IPS-20b (cell line): ENCODE data around the gene FRAS1.

Source experiments
- H3K27ac ChIP-seq: one replicate; pipeline ENCODE4 v1.5.1; 2013; ENCODE audit warnings: low read length
- H3K27me3 ChIP-seq: 2 replicates; pipeline ENCODE4 v1.6.1; 2013; ENCODE audit warnings: mild to moderate bottlenecking, low read length, inconsistent platforms; ENCODE audit not compliant: insufficient read depth
- H3K36me3 ChIP-seq: 2 replicates; pipeline ENCODE4 v1.6.1; 2013; ENCODE audit warnings: low read depth, mild to moderate bottlenecking, inconsistent platforms, low read length, moderate library complexity; ENCODE audit not compliant: insufficient read depth
- H3K4me1 ChIP-seq: 2 replicates; pipeline ENCODE4 v1.6.1; 2013; ENCODE audit warnings: mild to moderate bottlenecking, control low read depth, inconsistent platforms, low read length, moderate library complexity; ENCODE audit not compliant: insufficient read depth
- H3K4me3 ChIP-seq: 2 replicates; pipeline ENCODE4 v1.5.1; 2013; ENCODE audit warnings: mild to moderate bottlenecking, low read length, inconsistent platforms
- H3K9ac ChIP-seq: 2 replicates; pipeline ENCODE4 v1.6.1; 2013; ENCODE audit warnings: low read depth, mild to moderate bottlenecking, inconsistent platforms, low read length, moderate library complexity
- H3K9me3 ChIP-seq: 2 replicates; pipeline ENCODE4 v1.6.1; 2013; ENCODE audit warnings: mild to moderate bottlenecking, low read depth, low read length, inconsistent platforms; ENCODE audit not compliant: insufficient read depth

Gene FRAS1

DNA sequence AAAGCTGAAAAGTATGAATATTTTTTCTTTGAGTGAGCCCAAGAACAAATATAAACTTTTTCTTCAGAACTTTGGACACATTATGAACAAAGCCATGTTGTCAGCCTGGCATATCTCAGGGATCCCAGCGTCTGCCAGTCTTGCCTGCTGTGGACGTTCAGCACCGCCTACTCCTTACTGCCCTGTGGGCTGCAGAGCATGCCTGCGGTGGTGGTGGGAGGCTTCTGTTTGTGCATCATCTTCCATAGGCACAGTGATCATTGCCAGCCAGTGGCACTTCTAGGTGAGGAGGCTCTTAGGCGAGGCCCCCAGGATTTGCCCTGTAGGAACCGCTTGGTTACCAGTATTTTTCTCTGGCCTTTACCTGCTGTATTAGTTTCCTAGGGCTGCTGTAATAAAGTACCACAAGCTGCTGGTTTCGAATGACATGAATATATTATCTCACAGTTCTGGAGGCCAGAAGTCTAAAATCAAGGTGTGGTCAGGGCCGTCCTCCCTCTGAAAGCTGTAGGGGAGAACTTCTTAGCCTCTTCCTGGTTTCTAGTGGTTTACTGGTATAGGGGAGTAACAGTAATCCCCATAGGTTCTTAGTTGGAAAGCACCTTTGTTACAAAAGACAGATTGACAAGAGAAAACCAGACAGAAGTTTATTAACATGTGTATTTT lies 509.8 kb downstream of the FRAS1 start:
- H3K4me3 ChIP-seq, result no peak overlapping the region
- H3K27ac ChIP-seq, result no peak overlapping the region
- no peaks in the 10 kb centered on the region for H3K27me3 ChIP-seq
- no peak overlapping the region for H3K9ac ChIP-seq
- H3K36me3 ChIP-seq, result no peaks in the 10 kb centered on the region
- peaks cover 41% of the 10 kb centered on the region for H3K4me1 ChIP-seq
- no peaks in the 10 kb centered on the region for H3K9me3 ChIP-seq

DNA sequence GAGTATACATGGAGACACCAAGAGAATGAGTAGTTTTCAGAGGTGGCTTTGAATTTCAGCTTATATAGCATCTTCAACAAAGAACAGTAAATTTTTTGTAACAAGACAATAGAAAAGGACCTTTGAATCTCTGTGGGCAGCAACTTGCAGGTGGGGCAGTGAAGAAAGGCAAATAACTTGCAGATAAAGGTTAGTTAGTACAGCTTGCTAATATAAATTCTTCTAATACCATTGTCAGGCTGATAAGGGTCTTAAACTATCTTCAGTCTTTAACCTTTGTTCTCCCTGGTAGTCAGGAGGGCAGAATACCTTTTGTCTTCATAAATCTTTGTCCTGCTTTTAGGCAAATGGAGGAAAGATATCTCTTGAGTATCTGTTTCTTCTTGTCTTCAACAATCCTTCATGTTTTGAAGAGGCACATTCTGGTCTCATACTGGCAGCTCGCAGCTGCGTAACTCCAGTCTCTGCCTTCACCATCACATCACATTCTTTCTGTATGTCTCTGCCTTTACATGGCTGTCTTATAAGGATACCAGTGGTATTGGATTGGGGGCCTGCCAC lies 510.5 kb downstream of the FRAS1 start:
- Histone ChIP-seq H3K9ac (no peak overlapping the region), H3K27me3 (no peaks in the 10 kb centered on the region)

DNA sequence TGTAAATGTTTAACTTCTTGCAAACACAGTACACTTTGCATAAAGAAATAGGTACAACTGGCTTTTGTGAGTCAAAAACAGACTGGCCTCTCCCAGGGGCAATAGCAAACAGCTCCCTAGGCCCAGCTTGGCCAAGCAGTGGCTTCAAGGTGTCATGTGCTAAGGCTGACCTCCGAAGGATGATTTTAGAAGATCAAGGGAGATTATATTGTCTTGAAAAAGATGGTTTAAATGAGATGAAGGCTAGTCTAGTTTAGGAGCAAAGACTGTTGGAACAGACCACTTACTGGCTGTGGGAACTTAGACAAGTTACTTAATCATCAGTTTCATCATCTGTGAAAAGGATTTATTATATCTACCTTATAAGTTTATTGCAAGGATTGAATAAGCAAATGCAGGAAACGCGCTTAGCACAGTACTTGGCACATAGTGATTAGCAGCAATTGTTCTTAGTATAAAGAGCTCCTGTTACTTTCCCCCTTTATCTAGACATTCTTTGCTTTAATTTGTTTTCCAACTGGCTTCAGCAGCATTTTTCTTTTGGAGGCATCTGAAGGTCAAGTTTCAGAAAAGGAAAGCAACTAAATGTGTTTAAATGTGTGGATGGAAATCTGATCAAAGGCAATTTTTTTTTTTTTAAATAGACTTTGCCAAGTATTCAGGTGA lies 511.6 kb downstream of the FRAS1 start:
- peaks cover 32% of the 10 kb centered on the region for H3K4me1 ChIP-seq
- no peaks in the 10 kb centered on the region for H3K27me3 ChIP-seq
- no peak overlapping the region for H3K9ac ChIP-seq
- H3K27ac ChIP-seq, result no peak overlapping the region
- H3K36me3 ChIP-seq, result no peaks in the 10 kb centered on the region
- no peak overlapping the region for H3K4me3 ChIP-seq
- H3K9me3 ChIP-seq, result no peaks in the 10 kb centered on the region

More for the DNA sequence above, 510.5 kb downstream of the FRAS1 start:
- no peak overlapping the region for H3K4me3 ChIP-seq
- no peaks in the 10 kb centered on the region for H3K36me3 ChIP-seq
- H3K27ac ChIP-seq, result no peak overlapping the region
- peaks cover 37% of the 10 kb centered on the region for H3K4me1 ChIP-seq
- no peaks in the 10 kb centered on the region for H3K9me3 ChIP-seq

DNA sequence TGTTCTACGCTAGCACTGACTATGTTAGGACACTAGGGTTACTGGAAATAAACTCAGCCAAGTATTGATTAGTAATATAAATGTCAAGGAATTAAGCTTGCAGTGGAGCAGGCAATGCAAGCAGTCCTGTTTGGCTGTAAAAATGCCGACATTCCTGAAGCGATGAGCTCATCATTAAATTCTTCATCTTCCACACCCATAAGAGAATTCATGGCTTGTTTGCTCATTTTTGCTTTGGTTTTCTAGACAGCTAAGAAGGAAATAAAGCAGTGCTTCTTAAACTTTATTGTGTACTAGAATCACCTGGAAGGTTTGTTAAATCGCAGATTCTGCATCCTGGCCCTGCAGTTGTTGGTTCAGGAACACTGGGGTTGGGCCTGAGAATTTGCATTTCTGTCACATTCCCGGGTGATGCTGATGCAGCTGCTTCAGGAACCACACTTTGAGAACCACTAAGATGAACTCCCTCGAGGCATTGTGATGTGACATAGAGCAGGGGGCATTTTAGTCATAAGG lies 512.2 kb downstream of the FRAS1 start:
- H3K36me3 ChIP-seq, result no peaks in the 10 kb centered on the region
- no peaks in the 10 kb centered on the region for H3K27me3 ChIP-seq
- peaks cover 32% of the 10 kb centered on the region for H3K4me1 ChIP-seq
- H3K4me3 ChIP-seq, result no peak overlapping the region
- H3K27ac ChIP-seq, result no peak overlapping the region
- H3K9me3 ChIP-seq, result no peaks in the 10 kb centered on the region
- H3K9ac ChIP-seq, result no peak overlapping the region

DNA sequence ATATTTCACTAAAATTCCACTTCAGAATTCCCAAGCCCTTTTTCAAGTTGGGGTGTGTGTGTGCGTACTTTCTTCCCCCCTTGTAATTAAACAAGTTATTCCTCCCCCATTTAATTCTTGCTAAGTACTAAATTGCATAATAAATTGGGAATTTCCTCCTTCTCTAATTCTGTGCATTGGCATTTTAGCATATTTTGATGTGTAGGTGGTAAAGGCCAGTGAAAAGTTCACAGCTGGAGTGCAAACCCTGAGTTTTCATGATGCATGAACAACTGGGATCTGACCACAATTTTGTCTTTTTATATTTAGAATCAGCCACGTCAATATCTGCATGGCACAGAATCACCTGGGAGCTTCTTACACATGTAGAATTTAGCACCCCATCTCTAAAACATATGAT lies 513.0 kb downstream of the FRAS1 start:
- H3K4me3 ChIP-seq, result no peak overlapping the region
- no peak overlapping the region for H3K9ac ChIP-seq
- H3K36me3 ChIP-seq, result peaks cover 4% of the 10 kb centered on the region; the same call in 1 of the 2 replicates
- peaks cover 32% of the 10 kb centered on the region for H3K4me1 ChIP-seq
- no peaks in the 10 kb centered on the region for H3K9me3 ChIP-seq
- no peak overlapping the region for H3K27ac ChIP-seq
- H3K27me3 ChIP-seq, result no peaks in the 10 kb centered on the region

DNA sequence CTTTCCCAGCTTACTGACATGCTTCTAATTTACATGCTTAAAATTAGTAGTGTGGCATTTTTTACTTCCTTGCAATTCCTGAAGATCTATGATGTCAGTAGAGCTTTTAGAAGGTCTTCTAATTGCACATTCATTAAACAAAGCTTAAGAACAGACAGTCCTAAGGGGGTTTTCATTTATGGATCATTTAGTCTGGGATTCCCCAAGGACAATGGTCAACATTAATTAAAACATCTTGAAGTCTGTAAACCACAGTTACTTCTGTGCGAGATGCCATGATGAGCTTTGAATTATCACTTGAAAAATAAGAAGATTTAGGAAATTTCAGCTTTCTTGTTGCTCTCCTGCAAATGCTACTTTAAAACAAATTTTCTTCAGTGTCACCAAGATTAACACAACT lies 514.7 kb downstream of the FRAS1 start:
- Histone ChIP-seq H3K4me1 (peaks cover 27% of the 10 kb centered on the region), H3K4me3 (no peak overlapping the region), H3K27ac (no peak overlapping the region), H3K27me3 (no peaks in the 10 kb centered on the region), H3K36me3 (peaks cover 4% of the 10 kb centered on the region; the same call in 1 of the 2 replicates), H3K9ac (no peak overlapping the region), H3K9me3 (no peaks in the 10 kb centered on the region)

DNA sequence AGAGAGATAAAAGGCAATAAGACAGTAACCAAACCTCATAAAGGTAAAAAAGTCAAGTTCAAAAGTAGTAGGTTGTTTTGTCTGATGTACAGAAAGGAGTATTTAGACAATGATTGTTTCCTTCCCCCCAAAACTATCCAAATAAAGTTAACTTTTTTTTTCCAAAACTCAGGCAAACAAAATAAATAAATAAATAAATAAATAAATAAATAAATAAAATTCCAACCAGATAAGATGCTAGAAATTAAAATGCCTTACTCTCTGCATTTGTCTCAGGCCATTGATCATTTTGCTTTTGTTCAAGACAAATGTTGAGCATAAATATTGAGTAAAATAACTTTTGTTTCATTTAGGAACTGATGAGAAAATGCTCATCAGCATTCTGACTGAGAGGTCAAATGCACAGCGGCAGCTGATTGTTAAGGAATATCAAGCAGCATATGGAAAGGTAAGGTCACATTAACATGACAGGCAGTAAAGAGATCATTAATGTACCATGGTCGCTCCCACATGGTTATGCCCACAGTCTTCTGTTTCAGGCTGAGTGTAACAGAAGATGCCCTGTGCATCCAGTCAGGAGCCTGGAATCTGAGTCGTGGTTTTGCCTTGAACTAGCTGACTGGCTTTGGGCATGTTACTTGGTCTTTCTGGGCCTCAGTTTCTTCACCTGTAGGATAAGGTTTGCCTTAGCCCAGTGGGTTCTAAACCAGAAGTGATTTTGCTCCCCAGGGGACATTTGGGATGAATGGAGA lies 521.7 kb downstream of the FRAS1 start:
- no peak overlapping the region for H3K27ac ChIP-seq
- H3K4me3 ChIP-seq, result no peak overlapping the region
- no peaks in the 10 kb centered on the region for H3K4me1 ChIP-seq
- no peaks in the 10 kb centered on the region for H3K9me3 ChIP-seq
- H3K36me3 ChIP-seq, result peaks cover 4% of the 10 kb centered on the region; the same call in 1 of the 2 replicates
- H3K9ac ChIP-seq, result no peak overlapping the region
- no peaks in the 10 kb centered on the region for H3K27me3 ChIP-seq

DNA sequence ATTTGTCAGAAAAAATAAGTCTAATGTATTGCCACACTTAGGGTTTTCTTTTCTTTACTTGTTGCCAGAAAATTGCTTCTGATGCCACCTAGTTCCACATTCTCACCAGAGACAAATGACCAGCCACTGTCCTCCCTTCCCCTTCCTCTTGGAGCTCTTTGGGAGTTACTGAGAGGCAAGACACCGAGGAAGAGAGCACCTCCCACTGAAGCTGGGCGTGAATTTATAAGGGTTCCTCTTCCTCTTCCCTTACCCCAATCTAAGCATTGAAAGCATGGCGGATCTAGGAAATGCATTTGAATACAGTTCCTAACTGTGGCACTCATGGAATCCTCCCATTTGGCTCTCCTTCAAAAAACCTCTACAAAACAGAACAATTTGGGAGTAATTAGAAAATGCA lies 524.5 kb downstream of the FRAS1 start:
- H3K4me1 ChIP-seq, result no peaks in the 10 kb centered on the region
- no peak overlapping the region for H3K4me3 ChIP-seq
- peaks cover 6% of the 10 kb centered on the region for H3K36me3 ChIP-seq
- H3K27me3 ChIP-seq, result no peaks in the 10 kb centered on the region
- no peak overlapping the region for H3K9ac ChIP-seq
- no peaks in the 10 kb centered on the region for H3K9me3 ChIP-seq
- no peak overlapping the region for H3K27ac ChIP-seq

DNA sequence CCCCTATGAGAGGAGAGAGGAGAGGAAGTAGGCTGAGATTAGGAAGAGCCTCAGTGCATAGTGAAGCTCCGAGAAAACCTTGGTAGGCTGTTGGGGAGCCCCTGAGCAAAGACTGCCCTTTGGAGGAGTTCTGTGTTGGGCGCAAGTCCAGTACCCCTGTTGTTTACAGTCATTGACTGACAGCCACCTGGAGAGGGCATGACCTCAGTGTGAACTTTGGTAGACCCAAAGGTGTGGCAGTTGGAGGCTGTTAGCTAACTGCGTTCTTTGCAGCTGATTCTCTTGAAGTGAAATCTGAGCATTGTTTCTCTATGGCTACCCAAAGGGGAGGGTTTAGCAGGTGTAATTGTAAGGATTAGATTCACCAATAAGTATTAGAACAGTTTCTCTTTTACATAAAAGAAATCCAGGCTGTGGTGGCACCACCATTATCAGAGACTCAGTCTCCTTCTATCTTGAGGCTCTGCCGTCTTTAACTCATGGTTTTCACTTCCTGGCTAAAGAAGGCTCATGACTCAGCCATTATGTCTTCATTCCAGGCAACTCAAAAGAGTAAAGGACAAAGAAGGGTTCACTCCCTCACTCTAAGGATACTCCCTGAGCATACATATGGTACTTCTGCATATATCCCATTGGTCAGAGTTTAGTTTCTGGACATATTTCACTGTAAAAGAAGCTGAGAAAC lies 527.9 kb downstream of the FRAS1 start:
- no peaks in the 10 kb centered on the region for H3K27me3 ChIP-seq
- H3K36me3 ChIP-seq, result peaks cover 9% of the 10 kb centered on the region
- no peaks in the 10 kb centered on the region for H3K9me3 ChIP-seq
- H3K27ac ChIP-seq, result no peak overlapping the region
- no peaks in the 10 kb centered on the region for H3K4me1 ChIP-seq
- no peak overlapping the region for H3K9ac ChIP-seq
- no peak overlapping the region for H3K4me3 ChIP-seq

DNA sequence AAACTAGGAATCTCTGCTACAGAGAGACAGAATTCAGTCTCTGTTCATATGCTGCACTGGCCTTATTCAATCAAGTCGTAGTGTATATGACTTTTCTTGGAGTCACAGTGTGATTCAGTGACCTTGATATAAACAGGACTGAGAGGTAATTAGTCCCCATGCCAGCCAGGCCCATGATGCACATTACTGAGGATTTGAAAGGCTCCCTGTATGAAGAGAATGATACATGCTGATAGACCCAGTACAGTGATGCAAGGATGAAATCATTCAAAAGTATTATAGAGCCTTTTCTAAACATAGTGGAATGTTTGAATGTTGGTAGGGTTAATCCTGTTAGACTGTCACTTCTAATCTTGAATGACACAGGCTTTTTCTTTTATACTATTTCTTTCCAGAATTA lies 528.5 kb downstream of the FRAS1 start:
- no peaks in the 10 kb centered on the region for H3K4me1 ChIP-seq
- no peaks in the 10 kb centered on the region for H3K9me3 ChIP-seq
- H3K9ac ChIP-seq, result no peak overlapping the region
- H3K4me3 ChIP-seq, result no peak overlapping the region
- no peak overlapping the region for H3K27ac ChIP-seq
- peaks cover 9% of the 10 kb centered on the region for H3K36me3 ChIP-seq
- H3K27me3 ChIP-seq, result no peaks in the 10 kb centered on the region

DNA sequence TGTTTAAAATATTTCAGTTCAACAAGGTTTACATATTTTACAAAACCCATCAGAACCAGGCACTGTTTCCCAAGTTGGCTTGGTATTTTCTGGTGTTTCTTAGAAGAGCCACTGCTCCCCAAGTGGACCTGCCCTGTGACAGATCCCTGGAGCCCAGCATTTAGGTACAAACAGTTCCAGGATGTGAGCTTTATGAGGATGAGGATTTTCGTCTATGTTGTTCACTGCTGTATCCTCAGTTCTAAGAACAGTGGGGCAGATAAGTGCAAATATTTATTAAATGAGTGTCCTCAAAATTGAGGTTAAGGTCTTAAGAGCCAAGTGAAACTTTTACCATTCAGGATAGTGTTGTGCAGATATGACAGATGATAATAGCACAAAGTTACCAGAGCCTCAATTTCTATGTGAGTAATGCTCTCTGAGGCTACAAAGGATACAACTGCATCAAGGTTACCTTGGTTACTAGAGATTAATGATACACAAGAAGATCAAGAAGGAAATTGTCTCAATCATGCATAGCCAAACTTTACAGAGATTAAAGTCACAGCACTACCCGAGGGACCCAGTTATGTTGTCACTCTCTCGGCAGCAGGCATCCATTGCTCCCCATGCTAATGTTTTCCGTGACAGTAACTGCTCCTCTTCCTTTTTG lies 531.9 kb downstream of the FRAS1 start:
- H3K4me3 ChIP-seq, result no peak overlapping the region
- no peaks in the 10 kb centered on the region for H3K9me3 ChIP-seq
- peaks cover 9% of the 10 kb centered on the region; the same call in 1 of the 2 replicates for H3K36me3 ChIP-seq
- H3K4me1 ChIP-seq, result no peaks in the 10 kb centered on the region
- H3K27ac ChIP-seq, result no peak overlapping the region
- H3K27me3 ChIP-seq, result no peaks in the 10 kb centered on the region
- H3K9ac ChIP-seq, result no peak overlapping the region; the same call in 1 of the 2 replicates
